Epithelial cell of proximal tubule (primary cell): ENCODE data around the gene C1QTNF9B. TPM values are rescaled to one million over a fixed set of nuclear protein-coding genes. Genes with fewer than 3 reads are reported as not detected.

Experiments used
- DNase-seq: peaks from one replicate; pipeline ENCODE4 v3.0.0-alpha.2; 2011; ENCODE audit warnings: low read depth
- H3K4me3 ChIP-seq: 2 replicates; pipeline ENCODE4 v1.5.1; 2011; ENCODE audit warnings: low read depth, mild to moderate bottlenecking, low read length
- total RNA-seq: library from RNA; depleted of rRNA; stranded (reverse); fragments of >200 nt; gene quantifications from 2 replicates; pipeline ENCODE4 v1.2.3, GENCODE V29; 2015
- TF ChIP-seq, protein P1 (sequence below): conservative IDR thresholded peaks from 2 replicates; pipeline ENCODE4 v1.5.1; 2012; ENCODE audit warnings: low read depth, mild to moderate bottlenecking, low read length

C1QTNF9B gene
- total RNA-seq, 1 donor from 2014 or later: not detected

DNA sequence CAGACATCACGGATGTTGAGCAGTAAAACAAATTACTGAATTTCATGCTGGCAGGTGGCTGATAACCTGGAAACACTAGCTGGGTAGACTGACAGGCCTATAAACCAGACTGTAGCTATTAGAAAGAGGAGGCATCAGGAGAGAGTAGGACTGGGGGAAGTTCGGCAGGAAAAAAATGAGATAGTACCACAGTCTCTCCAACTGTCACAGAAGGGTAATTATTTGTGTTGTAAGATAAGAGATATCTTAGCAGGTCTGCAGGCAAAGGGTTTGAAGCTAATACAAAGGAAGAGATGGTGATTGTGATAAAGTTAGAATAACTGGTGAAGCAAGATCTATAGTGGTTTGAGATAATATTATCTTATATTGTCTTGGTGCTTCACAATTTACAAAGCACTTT is 49.8 kb downstream of the C1QTNF9B start:
- H3K4me3 ChIP-seq: no peak overlapping the region
- TF ChIP-seq, protein P1, sequence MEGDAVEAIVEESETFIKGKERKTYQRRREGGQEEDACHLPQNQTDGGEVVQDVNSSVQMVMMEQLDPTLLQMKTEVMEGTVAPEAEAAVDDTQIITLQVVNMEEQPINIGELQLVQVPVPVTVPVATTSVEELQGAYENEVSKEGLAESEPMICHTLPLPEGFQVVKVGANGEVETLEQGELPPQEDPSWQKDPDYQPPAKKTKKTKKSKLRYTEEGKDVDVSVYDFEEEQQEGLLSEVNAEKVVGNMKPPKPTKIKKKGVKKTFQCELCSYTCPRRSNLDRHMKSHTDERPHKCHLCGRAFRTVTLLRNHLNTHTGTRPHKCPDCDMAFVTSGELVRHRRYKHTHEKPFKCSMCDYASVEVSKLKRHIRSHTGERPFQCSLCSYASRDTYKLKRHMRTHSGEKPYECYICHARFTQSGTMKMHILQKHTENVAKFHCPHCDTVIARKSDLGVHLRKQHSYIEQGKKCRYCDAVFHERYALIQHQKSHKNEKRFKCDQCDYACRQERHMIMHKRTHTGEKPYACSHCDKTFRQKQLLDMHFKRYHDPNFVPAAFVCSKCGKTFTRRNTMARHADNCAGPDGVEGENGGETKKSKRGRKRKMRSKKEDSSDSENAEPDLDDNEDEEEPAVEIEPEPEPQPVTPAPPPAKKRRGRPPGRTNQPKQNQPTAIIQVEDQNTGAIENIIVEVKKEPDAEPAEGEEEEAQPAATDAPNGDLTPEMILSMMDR: no peak
- DNase-seq: no peak

DNA sequence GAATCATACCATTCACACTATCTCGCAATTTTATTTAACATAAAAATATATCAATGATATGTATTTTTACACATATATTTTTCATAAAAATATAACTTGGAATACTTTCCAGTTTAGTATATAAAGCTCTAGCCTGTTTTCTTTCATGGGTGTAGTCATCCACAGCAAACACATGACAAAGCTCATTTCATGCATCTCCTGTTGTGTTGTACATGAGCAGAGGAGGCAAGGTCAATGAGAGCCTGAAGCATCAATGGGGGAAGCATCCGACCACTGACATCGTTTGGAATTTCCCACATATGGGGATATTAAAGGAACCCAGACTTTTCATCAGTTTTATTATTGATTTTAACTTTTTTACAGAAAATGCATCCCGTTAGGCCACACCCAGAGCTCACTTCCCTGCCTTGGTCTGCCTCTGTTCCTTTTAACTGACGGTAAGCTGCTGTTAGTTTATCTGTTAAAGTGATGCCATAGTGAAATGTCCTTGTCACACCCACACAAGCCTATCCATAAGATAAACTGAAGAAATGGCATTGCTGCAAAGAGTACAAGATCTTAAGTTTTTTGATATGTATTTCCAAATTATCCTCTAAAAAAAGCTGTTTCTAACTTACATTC is 52.1 kb downstream of the C1QTNF9B start:
- H3K4me3 ChIP-seq: no peak overlapping the region
- no peak for DNase-seq
- TF ChIP-seq, protein P1: no peak

DNA sequence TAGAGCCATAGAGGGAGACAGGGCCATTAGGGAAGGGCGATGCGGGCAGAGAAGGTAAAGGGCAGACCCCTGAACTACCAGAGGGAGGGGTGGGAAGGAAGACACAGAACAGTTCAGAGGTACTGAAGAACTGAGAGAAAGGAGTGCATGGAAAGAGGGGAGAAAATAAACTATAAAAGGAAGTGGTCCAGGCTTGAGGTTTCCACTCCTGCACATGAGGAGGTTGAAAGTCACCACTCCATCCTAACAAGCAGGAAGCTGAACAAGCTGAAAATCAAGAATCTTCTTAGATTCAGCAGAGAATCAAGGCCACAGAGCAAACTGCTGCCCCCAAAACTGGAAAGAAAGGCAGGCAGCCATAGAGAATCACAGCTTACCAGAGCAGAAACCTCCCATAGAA is 53.2 kb downstream of the C1QTNF9B start:
- TF ChIP-seq, protein P1: no peak
- no peak overlapping the region for H3K4me3 ChIP-seq
- no peak for DNase-seq

DNA sequence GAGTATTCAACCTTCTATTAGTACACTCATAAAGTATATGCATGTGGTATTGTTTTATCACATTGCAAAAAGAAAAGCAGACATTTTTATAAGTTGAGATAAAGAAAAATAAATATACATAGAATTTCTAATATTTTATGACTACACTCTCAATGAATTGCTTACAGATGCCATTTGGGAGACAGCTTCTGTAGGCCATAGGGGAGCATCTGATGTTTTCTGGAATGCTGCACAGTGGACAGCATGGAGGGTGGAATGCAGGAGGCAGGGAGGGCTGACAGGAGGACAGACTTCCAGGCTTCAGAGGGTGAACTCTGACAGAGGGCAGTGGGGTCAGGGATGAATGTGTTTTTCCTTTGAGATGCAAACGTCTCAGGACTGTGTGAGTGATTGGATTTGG is 53.9 kb downstream of the C1QTNF9B start:
- DNase-seq: no peak
- H3K4me3 ChIP-seq: no peak overlapping the region
- TF ChIP-seq, protein P1: no peak

DNA sequence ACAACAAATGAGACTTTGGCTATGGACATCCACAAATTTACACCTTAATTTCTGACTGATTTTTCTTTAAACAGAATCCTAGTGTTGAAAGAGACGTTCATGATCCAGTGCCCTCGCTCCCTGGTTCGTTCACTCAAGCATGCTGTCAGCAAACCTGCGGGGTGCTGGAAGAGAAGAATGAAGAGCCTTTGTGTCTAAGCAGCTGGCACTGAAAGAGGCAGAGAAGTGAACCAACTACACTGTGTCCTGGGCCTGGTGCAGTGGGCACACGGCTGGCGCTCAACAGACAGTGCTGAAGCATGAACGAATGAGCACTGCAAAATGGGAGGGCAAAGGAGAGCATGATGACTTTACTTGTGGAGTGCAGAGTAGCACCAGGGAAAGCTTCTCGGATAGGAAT is 54.9 kb downstream of the C1QTNF9B start:
- DNase-seq: no peak
- no peak overlapping the region for H3K4me3 ChIP-seq
- TF ChIP-seq, protein P1: no peak

Other genes starting within 250 kb of the C1QTNF9B start
- gene MIPEP, start 8.1 kb downstream of the C1QTNF9B start, total RNA-seq: 15.7 and 23.9 TPM in 2 replicates